Colon (tissue), 2 donors: ENCODE data around the gene HNRNPAB.
"Not testable (repeated sequence)": the region's sequence is repeated elsewhere in the genome, so short reads cannot be mapped to it uniquely, and the experiment has no call there.

Source experiments
- FAIRE-seq: peaks from 2 replicates; lab custom pipeline; 2012; peaks lifted over from hg19 to GRCh38; lab: Jason Lieb, UNC
- donor health status: control.
- donor health status: control.

HNRNPAB gene

DNA sequence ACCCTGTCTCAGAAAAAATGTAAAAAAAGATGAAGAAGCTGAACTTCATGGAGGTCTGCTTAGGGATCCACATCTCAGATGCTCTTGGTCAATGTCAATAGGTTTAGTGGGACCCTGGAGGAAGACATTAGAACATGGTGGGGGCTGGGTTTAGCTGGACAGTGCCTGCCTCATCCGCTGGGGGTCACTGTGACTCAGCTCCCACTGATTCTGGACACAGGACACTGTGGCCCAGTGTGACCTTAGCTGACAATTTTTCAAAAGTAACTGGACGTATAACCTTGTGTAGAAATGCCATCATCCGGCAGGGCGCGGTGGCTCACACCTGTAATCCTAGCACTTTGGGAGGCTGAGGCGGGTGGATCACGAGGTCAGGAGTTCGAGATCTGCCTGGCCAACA is 7.3 kb upstream of the HNRNPAB start:
- FAIRE-seq: no peak

DNA sequence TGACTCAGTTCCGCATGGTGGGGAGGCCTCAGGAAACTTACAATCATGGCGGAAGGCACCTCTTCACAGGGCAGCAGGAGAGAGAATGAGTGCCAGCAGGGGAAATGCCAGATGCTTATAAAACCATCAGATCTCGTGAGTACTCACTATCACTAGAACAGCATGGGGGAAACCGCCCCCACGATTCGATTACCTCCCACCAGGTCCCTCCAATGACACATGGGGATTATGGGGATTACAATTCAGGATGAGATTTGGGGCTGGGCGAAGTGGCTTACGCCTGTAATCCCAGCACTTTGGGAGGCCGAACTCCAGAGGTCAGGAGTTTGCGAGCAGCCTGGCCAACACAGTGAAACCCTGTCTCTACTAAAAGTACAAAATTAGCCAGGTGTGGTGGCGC is 6.2 kb upstream of the HNRNPAB start:
- FAIRE-seq: not testable (repeated sequence)

DNA sequence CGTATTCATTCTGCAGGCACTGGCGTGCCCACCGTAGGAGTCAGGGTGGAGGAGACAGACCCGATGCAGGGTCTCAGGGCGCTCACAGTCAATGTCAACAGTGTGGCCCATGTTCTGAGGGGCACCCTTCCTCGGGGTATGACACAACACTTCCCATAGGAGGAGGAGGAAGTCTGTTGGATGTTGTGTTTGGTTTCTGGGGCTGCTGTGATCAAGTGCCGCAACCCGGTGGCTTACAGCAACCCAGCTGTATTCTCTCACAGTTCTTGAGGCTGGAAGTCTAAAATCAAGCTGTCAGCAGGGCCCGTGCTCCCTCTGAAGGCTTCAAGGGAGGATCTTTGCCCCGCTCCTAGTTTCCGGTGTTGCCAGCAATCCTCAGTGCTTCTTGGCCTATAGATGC is 5.6 kb upstream of the HNRNPAB start:
- no peak for FAIRE-seq

DNA sequence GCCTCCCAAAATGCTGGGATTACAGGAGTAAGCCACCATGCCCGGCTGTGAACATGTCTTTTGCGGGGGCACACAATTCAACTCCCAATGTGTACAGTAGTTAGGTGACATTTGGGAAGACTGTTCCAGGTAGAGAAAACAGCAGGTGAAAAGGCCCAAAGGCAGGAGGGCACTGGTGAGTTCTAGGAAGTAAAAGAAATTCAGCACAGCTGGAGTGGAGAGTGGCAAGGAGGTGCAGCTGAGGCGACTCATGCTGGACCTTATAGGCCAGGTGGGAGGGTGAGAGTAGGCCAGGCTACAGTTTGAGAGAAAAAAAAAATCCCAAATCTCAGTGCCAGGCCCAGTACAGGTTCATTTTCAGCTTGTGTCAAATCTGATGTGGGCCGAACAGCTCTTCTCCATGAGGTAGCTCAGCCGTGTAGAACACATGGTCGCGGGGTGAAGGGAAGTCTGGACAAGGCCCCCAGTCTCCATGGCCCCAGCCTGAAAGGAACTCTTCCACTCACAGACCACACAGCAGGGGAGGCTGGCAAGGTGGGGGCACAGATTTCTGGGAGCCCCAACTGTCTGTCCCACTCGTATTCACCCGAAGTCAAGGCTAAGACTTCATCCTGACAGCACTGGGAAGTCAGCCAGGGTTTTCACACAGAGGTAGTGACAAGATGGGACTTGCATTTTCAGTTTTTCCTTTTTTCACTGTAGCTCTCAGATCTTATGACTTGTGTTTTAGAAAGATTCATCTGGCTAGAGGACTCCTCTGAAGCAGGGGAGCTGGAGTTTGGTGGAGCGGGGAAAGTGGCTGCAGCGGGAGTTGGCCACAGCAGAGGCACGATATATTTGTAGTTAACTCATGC is 4.5 kb upstream of the HNRNPAB start:
- FAIRE-seq: no peak

DNA sequence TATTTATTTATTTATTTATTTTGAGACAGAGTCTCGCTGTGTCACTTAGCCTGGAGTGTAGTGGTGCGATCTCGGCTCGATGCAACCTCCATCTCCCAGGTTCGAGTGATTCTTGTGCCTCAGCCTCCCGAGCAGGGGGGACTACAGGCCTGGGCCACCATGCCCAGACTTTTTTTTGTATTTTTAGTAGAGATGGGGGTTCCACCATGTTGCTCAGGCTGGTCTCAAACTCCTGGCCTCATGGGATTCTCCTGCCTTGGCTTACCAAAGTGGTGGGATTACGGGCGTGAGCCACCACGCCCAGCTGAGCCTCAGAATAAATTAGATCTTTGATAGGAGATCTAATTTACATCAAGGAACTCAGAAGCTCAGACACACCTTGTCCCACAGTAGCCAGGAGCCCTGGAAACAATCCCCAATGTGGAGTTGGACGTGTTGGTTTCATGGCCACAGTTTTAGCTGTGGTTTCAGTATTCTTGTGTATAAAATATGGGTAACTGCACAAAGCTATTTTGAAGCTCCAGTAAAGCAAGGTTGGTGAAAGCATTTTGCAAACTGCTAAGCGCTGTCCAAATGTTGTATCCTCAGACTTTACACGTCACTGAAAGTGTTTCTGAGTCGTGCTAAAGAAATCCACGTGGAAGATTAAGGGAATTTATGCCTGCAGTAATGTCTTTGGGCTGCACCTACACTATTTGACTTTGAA is 3.0 kb upstream of the HNRNPAB start:
- FAIRE-seq: no peak

DNA sequence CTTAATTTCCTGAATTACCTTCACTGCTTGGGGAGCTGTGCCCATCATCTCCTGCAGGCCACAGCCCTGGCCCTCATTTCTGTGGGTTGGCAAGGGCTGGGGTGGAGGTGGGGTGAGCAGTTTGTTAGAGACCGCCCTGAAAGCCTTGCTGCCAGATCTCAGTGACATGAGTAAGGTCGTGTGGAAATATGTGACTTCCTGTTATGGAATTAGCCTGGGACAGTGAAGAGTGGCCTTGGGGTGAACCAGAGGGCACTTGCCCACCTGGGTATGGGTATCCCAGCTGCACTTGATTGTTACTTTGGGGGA is 2.5 kb upstream of the HNRNPAB start:
- FAIRE-seq: no peak

DNA sequence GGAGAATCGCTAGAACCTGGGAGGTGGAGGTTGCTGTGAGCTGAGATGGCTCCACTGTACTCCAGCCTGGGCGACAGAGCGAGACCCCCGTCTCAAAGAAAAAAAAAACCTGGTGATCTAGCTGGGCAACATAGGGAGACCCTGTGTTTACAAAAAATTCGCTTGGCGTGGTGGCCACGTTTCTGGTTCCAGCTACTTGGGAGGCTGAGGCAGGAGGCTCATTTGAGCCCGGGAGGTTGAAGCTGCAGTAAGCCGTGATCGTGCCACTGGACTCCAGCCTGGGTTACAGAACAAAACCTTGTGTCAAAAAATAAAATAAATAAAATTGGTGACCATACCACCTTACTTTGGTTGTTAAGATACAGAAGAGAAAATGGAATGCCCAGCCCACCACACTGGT is 1.8 kb upstream of the HNRNPAB start:
- no peak for FAIRE-seq

DNA sequence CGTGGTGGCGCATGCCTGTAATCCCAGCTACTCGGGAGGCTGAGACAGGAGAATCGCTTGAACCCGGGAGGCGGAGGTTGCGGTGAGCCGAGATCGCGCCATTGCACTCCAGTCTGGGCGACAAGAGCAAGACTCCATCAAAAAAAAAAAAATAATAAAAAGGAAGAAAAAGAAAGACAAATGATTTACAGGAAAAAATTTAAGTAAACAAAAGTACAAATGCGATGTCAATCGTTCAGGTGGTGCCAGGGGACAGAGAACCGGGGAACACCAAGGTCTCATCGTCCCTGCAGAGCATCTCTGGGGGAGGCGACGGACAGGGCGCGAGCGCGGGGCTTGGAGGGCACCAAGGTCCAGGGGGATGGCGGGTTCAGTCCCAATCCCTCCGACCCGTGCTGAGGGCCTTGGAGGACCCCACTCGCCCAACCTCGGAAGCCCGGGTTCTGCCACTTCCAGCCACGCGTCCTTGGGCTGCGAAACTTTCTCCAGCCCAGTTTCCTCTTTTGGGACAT is 607 bp upstream of the HNRNPAB start:
- no peak for FAIRE-seq

DNA sequence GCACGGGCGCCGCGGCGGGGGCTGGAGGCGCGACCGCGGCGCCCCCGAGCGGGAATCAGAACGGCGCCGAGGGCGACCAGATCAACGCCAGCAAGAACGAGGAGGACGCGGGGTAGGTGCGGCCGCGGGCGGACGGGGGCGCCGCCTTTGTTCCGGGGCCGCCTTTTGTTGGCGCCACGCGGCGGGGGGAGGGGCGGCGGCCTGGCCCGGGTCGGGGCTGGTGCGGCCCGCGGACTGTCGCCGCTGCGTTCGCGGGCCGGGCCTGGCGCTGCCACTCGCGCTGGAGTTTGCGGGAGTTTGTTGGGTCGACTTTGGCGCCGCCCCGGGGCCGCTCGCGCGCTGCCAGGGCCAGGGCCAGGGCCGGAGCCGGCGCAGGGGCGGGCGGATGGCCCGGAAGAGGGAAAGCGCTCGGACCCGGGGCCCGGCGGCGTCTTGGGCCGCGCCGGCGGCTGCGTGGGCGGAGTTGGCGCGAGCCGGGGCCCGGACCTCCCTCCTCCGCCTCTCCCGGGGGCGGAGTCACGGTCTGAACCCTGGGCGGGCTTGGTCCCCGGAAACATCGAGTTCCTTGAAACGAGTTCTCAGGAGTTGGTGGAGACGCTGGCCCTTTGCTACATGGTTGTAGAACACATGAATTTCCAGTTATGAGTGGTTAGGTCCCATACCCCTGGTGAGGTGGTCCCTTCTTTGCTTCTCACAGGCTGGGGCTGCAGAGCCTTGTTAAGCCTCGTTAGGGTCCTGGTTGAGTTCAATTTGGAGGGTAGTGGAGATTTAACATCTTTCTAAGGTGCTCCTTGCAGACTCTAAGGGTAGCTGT is 809 bp downstream of the HNRNPAB start:
- no peak for FAIRE-seq

DNA sequence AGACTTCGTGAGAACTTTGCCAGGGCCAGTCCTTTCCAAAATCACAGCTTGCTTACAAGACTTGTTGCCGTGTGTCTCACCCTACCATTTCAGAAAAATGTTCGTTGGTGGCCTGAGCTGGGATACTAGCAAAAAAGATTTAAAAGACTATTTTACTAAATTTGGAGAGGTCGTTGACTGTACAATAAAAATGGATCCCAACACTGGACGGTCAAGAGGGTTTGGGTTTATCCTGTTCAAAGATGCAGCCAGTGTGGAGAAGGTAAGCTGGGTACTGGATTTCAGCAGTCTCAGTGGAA is 1.4 kb downstream of the HNRNPAB start:
- FAIRE-seq: no peak

DNA sequence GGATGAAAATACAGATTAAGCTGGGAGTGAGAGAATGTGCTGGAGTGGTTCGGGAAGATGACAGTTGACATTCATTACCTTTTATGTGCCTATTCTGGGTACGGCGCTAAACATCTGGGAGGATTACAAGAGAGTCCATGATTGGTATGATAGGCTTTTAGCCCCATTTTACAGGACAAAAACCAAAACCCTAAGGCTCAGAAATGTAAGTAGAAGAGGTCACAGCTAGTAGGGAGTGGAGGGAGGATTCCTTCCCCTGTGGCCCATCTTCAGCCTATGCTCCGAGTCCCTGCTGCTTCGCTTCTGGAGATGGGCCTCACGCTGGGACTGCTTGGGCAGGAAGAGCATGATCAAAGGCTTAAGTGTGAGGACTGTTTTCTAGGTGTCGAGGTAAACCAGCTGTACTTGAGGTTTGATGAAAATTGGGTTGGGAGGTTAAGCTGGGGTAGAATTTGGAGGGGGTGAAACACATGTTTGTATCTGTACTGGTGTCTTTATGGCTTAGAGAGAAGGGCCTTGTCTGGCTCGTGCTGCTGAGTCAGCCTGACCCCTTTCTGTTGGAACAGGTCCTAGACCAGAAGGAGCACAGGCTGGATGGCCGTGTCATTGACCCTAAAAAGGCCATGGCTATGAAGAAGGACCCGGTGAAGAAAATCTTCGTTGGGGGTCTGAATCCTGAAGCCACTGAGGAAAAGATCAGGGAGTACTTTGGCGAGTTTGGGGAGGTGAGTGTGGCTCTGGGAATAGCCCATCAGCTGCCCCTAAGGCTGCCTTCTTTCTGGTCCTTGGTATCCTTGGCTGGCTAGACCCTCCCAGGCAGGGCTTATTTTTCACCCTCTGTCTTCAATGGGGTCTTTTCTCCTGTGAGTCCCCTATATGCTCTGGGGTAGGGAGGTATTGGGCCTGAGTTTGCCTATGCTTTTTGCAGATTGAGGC is 2.1 kb downstream of the HNRNPAB start:
- FAIRE-seq: no peak

DNA sequence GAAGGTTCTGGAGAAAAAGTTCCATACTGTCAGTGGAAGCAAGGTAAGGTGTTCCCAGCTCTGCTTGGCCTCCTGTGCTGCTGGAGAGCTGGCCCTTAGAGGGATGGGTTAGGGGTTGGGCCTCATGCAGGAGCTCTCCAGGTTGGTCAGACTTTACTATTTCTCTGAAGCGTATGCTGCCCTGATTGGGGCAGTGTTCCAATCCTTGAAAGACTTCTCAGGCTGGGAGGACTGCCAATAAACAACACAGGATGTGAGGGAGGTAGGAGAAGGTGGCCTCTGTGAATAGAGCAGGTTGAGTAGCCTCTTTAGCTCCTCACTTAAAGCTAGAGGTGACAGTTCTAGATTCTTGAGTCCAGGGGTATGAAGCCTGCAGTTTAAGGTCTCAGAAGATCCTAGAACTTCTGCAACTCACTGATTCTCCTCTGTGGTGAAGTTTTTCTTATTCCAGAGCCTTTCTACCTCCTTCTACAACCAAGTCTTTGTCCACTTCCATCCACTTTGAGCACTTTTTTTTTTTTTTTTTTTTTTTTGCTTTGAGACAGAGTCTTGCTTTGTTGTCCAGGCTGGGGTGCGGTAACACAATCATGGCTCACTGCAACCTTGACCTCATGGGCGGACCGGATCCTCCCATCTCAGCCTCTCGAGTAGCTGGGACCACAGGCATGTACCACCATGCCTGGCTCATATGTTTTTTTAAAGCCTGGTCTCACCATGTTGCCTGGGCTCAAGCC is 3.0 kb downstream of the HNRNPAB start:
- no peak for FAIRE-seq

DNA sequence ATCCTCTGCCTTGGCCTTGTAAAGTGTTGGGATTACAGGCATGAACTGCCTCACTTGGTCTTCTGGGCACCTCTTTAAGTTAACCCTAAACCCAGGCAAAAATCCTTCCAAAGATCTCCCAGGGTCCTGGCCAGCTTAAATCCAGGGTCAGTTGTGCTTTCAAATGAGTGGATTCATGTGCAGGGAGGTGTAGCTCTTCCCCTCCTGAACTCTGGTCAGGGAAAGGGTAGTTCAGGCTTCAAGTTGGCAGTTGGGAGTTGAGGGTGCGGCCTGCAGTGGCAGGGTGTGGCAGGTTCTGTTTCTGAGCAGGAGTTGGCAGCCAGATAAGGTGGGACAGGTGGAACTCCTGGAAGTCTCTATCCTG is 3.6 kb downstream of the HNRNPAB start:
- no peak for FAIRE-seq

DNA sequence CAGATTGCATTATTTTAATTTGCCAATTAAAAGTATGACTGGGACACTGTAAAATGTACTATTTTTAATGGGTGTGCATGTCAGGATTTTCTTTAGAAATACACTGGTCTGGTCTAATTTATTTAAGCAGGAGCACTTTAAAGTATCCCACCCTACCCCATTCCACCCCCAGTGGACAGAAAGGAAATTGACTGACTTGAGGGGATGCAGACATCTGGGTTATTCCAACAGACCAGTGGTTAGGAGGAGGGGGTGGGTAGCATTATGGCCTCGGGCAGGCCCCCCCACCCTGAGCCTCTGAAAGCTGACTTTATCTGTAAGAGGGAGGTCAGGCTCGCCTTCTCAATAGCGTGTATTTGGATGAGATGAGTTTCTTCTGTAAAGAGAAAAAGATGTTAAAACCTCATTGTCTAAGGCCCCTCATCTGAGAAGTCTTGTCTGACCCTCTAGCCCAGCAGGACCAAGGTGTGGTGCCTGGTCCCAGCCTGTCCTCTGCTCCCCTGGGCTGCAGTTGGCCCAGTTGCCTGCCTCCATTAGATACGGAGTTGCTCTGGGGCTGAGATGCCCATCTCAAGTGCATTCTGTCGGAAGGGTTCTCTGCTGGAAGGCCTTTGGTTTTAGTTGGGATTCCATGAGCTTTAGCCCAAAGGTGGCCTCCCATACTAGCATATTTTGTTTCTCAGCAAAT is 4.4 kb downstream of the HNRNPAB start:
- FAIRE-seq: no peak

DNA sequence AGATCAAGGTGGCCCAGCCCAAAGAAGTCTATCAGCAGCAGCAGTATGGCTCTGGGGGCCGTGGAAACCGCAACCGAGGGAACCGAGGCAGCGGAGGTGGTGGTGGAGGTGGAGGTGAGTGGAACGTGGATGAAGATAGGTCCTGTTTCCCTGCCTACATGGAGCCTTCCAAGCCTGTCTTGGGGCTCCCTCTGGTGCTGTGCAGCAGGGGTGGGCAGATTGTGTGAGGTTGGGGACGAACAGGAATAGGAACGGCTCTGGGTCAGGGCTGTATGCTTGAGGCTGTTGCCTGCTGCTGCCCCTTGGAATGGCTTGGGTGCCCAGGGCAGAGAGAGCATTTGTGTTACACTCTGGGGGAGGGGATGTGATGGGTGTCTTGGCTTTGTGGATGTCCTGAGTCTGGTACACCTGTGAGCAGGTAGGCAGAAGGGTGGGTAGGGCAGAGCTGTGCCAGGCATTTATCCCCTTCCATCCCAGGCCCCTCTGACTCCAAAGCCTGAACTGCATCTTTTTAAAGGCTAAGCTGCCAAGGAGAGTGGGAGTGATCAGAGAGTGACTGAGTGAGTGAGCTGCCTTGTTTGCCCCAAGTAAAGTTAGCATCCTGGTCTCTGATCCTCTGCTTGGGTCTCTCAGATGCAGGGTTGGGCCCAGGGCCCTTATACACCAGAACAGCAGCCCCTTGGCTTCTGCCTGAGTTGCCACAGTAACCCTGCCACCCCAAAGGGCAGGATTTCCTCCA is 5.2 kb downstream of the HNRNPAB start:
- FAIRE-seq: no peak

DNA sequence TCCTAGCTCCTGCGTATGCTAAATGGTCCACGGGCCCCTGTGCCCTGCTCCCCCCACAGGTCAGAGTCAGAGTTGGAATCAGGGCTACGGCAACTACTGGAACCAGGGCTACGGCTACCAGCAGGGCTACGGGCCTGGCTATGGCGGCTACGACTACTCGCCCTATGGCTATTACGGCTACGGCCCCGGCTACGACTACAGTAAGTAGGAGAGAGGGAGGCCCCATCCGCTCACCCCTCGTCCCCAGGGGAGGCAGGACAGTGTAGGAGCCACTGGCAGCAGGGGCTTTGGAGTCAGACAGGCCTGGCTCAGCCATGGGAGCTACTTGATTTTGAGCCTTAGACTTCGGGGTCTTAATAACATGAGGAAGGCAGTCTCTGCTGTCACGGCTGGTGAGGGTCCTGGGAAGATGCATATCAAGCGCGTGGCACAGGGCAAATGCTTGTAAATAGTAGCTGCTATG is 5.8 kb downstream of the HNRNPAB start:
- no peak for FAIRE-seq

DNA sequence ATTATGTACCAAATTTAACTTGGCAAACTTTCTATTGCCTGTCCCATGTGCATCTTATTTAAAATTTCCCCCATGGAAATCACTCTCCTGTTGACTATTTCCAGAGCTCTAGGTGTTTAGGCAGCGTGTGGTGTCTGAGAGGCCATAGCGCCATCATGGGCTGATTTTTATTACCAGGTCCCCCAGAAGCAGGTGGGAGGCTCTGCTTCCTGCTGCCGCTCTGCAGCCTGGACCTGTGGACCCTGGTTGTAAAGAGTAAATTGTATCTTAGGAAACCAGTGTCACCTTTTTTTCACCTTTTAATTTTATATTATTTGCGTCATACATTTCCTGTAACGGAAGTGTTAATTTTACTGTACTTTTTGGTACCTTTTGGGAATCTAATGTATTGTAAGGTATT is 6.4 kb downstream of the HNRNPAB start:
- FAIRE-seq: no peak

DNA sequence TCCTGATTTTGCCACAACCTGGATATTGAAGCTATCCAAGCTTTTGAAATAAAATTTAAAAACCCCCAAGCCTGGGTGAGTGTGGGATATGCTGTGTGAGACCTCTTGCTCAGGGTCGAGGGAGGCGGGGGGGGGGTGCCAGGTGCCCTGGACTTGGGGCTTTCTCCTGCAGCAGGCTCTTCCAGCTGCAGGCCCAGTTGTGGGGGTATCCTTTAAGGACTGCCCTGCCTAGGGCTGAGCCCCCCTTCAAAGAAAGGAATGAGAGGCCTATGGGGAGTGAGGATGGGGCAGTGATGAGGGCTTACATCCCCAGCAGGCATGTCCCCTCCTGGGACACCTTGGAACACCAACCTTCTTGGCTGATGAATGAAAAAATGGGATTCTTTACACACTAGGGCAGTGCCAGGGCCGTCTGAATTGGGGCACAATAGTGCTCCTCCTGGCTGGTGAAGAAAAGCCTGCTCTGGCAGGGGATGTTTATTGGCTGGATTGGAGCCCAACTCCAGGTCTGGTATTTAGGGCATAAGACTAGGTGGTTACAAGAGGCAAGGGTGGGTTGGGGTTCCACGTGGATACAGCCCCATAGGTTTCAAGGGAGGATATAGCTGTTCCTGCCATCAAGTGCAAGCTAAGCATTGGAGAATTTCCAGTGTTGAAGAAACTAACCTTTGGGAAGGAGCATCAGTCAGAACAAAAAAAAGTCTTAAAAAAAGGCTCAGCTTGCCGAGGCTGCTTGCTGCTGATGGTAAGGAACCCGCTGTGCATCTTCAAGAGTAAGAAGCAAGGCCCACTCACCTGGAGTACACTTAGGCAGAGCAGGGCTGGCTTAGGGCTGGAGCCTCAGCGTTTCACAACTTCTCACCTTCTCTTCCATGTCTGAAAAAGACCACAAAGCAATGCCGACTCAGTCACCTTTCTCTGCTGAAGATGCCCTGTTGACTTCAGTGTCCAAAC is 7.0 kb downstream of the HNRNPAB start:
- FAIRE-seq: no peak
